Fibroblast of mammary gland (primary cell): ENCODE measurements around the gene JMY.
A peak's percentile ranks its signal among the peaks of the same experiment; 100 is the strongest.

Experiments used
- DNase-seq: peaks from one replicate; pipeline ENCODE4 v3.0.0-alpha.2; 2010; ENCODE audit warnings: low read depth
- H3K4me3 ChIP-seq: 2 replicates; pipeline ENCODE4 v1.5.1; 2011; ENCODE audit warnings: low read depth, mild to moderate bottlenecking, low read length, moderate library complexity; ENCODE audit not compliant: control insufficient read depth
- CTCF ChIP-seq: conservative IDR thresholded peaks from 2 replicates; pipeline ENCODE4 v1.5.1; 2011; ENCODE audit warnings: low read depth, low read length, inconsistent platforms; ENCODE audit not compliant: control insufficient read depth, insufficient read depth

The JMY gene

GRCh38 chr5:79287380-79287779 is 51.4 kb downstream of the JMY start:
- no peak for DNase-seq
- TF ChIP-seq CTCF: no peak
- H3K4me3 ChIP-seq: no peak overlapping the region

GRCh38 chr5:79287907-79288306 is 52.0 kb downstream of the JMY start:
- no peak for TF ChIP-seq CTCF
- DNase-seq: no peak
- H3K4me3 ChIP-seq: no peak overlapping the region

- H3K4me3 ChIP-seq: no peak overlapping the region
- DNase-seq: no peak
- no peak for TF ChIP-seq CTCF
These were observed 59.1 kb downstream of the JMY start for GRCh38 chr5:79295029-79295428.

- no peak overlapping the region for H3K4me3 ChIP-seq
- no peak for DNase-seq
- TF ChIP-seq CTCF: no peak
These were observed 61.7 kb downstream of the JMY start for GRCh38 chr5:79297661-79298060.

GRCh38 chr5:79301046-79301712 is 65.2 kb downstream of the JMY start:
- peak; percentile 30 for DNase-seq
- TF ChIP-seq CTCF: no peak

GRCh38 chr5:79302454-79302853 is 66.5 kb downstream of the JMY start:
- no peak for TF ChIP-seq CTCF
- DNase-seq: no peak
- H3K4me3 ChIP-seq: no peak overlapping the region

More at GRCh38 chr5:79301046-79301712, 65.2 kb downstream of the JMY start:
- H3K4me3 ChIP-seq: no peak overlapping the region

GRCh38 chr5:79305706-79306105 is 69.8 kb downstream of the JMY start:
- H3K4me3 ChIP-seq: no peak overlapping the region
- TF ChIP-seq CTCF: no peak
- DNase-seq: no peak
